Loucy (cell line): Measurements from ENCODE around the gene IQCE.

Source experiments
- H2AFZ ChIP-seq: fragments of 200-600 bp; sonication (generic); 2 replicates; pipeline ENCODE4 v1.6.0; 2016; ENCODE audit warnings: antibody characterized with exemption, mild to moderate bottlenecking, low read length, moderate library complexity
- H3F3A ChIP-seq: fragments of 200-600 bp; 2 replicates; pipeline ENCODE4 v1.6.0; 2016; ENCODE audit warnings: antibody characterized with exemption, low read depth, mild to moderate bottlenecking
- H3K27me3 ChIP-seq: fragments of 200-600 bp; sonication (generic); 2 replicates; pipeline ENCODE4 v1.6.1; 2014; ENCODE audit warnings: low read length, mild to moderate bottlenecking; ENCODE audit not compliant: insufficient read depth, poor library complexity, severe bottlenecking
- H3K36me3 ChIP-seq: fragments of 200-600 bp; sonication (generic); 2 replicates; pipeline ENCODE4 v1.6.1; 2016; ENCODE audit warnings: low read length; ENCODE audit not compliant: insufficient read depth
- H3K4me1 ChIP-seq: fragments of 200-600 bp; sonication (generic); 2 replicates; pipeline ENCODE4 v1.5.1; 2014; ENCODE audit warnings: low read length, mild to moderate bottlenecking; ENCODE audit not compliant: insufficient read depth, poor library complexity, severe bottlenecking
- H3K4me2 ChIP-seq: fragments of 200-600 bp; sonication (generic); 2 replicates; pipeline ENCODE4 v1.6.0; 2014; ENCODE audit warnings: antibody characterized with exemption, low read length, low read depth, mild to moderate bottlenecking; ENCODE audit not compliant: poor library complexity, severe bottlenecking
- H3K4me3 ChIP-seq: fragments of 200-600 bp; sonication (generic); 2 replicates; pipeline ENCODE4 v1.5.1; 2014; ENCODE audit warnings: low read length, mild to moderate bottlenecking, mixed read lengths; ENCODE audit not compliant: poor library complexity, severe bottlenecking
- H3K79me2 ChIP-seq: fragments of 200-600 bp; sonication (generic); 2 replicates; pipeline ENCODE4 v1.6.1; 2014; ENCODE audit warnings: low read length; ENCODE audit not compliant: insufficient read depth
- H3K9ac ChIP-seq: fragments of 200-600 bp; sonication (generic); 2 replicates; pipeline ENCODE4 v1.6.0; 2014; ENCODE audit warnings: mild to moderate bottlenecking, low read depth, low read length, moderate library complexity; ENCODE audit not compliant: poor library complexity, severe bottlenecking
- H3K9me2 ChIP-seq: fragments of 200-600 bp; sonication (generic); replicated peaks from 2 replicates; pipeline ENCODE4 v1.6.1; 2016; ENCODE audit warnings: low read depth, low read length, mixed read lengths
- H3K9me3 ChIP-seq: fragments of 200-600 bp; sonication (generic); 2 replicates; pipeline ENCODE4 v1.6.1; 2014; ENCODE audit warnings: mild to moderate bottlenecking, antibody characterized with exemption, low read length, low read depth; ENCODE audit not compliant: insufficient read depth
- H4K20me1 ChIP-seq: fragments of 200-600 bp; sonication (generic); 2 replicates; pipeline ENCODE4 v1.6.0; 2014; ENCODE audit warnings: antibody characterized with exemption, low read length, mild to moderate bottlenecking; ENCODE audit not compliant: insufficient read depth, poor library complexity, severe bottlenecking
- EZH2phosphoT487 ChIP-seq: fragments of 200-600 bp; IDR thresholded peaks from 2 replicates; pipeline ENCODE4 v1.6.1; 2018; ENCODE audit warnings: antibody characterized with exemption, mild to moderate bottlenecking, moderate library complexity, borderline replicate concordance
- TF ChIP-seq, protein P1 (sequence below): fragments of 200-600 bp; sonication (generic); conservative IDR thresholded peaks from 2 replicates; pipeline ENCODE4 v1.5.1; 2014; ENCODE audit warnings: mild to moderate bottlenecking, antibody characterized with exemption, low read length

The IQCE gene

DNA sequence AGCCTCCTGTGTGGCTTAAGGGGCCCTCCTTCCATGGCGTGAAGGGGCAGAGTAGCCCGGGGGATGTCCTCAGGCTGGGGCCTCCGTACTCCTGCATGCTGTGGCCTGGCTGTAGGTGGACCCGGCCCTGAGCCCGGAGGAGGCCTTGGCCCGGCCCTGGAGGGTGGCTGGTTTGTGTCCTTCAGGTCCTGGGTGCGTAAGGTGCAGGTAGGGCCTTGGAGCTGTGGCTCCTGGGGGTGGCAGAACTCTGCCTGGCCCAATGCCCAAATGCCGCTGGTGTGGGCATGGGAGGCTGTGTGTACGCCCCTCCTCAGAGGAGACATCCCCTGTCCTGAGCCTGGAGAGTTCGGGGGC, 102.3 kb downstream of the IQCE start:
- Histone ChIP-seq H3K9ac (no peak overlapping the region), H4K20me1 (no peaks in the 10 kb centered on the region), H3K4me2 (no peak overlapping the region), H3F3A (no peaks in the 10 kb centered on the region), H3K4me3 (no peak overlapping the region), H3K79me2 (no peaks in the 10 kb centered on the region), H3K9me3 (no peaks in the 10 kb centered on the region), H3K4me1 (no peaks in the 10 kb centered on the region), H3K27me3 (no peaks in the 10 kb centered on the region), H3K36me3 (peaks cover 14% of the 10 kb centered on the region; the same call in 1 of the 2 replicates), H3K9me2 (no peaks in the 10 kb centered on the region), H2AFZ (no peak overlapping the region)
- TF ChIP-seq EZH2phosphoT487, result no peak
- TF ChIP-seq, protein P1, sequence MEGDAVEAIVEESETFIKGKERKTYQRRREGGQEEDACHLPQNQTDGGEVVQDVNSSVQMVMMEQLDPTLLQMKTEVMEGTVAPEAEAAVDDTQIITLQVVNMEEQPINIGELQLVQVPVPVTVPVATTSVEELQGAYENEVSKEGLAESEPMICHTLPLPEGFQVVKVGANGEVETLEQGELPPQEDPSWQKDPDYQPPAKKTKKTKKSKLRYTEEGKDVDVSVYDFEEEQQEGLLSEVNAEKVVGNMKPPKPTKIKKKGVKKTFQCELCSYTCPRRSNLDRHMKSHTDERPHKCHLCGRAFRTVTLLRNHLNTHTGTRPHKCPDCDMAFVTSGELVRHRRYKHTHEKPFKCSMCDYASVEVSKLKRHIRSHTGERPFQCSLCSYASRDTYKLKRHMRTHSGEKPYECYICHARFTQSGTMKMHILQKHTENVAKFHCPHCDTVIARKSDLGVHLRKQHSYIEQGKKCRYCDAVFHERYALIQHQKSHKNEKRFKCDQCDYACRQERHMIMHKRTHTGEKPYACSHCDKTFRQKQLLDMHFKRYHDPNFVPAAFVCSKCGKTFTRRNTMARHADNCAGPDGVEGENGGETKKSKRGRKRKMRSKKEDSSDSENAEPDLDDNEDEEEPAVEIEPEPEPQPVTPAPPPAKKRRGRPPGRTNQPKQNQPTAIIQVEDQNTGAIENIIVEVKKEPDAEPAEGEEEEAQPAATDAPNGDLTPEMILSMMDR, result no peak

DNA sequence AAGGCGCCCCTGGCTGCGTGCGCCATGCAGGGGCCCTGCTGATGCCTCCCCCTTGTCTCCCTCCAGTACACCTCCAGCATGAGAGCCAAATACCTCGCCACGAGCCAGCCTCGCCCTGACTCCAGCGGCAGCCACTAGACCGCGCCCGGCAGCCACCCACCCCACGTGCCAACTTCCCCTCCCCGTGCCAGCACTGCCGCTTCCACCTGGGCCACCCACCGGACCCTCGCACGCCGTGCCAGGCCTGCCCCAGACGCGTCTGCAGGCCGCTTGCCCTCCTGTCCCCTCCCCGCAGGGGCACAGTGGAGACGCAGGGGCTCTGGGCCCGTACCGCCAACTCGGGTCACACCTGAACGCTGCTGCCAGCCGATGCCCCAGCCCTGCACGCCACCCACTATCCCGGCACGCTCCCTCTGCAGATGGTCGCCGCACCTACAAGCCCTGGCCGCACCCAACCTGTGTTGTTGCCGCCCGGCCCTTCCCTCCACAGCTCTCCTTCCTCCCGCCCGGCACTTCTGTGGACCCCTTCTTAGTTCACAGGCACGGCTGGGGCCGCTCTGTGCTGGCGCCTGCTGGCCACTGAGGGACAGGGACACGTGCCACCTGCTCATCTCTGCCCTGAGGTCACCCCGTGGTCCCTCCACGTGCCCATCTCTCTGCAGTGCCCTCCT, 103.0 kb downstream of the IQCE start:
- Histone ChIP-seq H3K9ac (no peak overlapping the region), H2AFZ (no peak overlapping the region), H3K27me3 (no peaks in the 10 kb centered on the region), H3K4me1 (no peaks in the 10 kb centered on the region), H3K4me3 (no peak overlapping the region), H3K79me2 (no peaks in the 10 kb centered on the region), H3K4me2 (no peak overlapping the region), H3K9me2 (no peaks in the 10 kb centered on the region), H3K36me3 (peaks cover 7% of the 10 kb centered on the region; the same call in 1 of the 2 replicates), H3K9me3 (no peaks in the 10 kb centered on the region), H3F3A (no peaks in the 10 kb centered on the region), H4K20me1 (no peaks in the 10 kb centered on the region)
- TF ChIP-seq, protein P1, result no peak
- no peak for TF ChIP-seq EZH2phosphoT487

DNA sequence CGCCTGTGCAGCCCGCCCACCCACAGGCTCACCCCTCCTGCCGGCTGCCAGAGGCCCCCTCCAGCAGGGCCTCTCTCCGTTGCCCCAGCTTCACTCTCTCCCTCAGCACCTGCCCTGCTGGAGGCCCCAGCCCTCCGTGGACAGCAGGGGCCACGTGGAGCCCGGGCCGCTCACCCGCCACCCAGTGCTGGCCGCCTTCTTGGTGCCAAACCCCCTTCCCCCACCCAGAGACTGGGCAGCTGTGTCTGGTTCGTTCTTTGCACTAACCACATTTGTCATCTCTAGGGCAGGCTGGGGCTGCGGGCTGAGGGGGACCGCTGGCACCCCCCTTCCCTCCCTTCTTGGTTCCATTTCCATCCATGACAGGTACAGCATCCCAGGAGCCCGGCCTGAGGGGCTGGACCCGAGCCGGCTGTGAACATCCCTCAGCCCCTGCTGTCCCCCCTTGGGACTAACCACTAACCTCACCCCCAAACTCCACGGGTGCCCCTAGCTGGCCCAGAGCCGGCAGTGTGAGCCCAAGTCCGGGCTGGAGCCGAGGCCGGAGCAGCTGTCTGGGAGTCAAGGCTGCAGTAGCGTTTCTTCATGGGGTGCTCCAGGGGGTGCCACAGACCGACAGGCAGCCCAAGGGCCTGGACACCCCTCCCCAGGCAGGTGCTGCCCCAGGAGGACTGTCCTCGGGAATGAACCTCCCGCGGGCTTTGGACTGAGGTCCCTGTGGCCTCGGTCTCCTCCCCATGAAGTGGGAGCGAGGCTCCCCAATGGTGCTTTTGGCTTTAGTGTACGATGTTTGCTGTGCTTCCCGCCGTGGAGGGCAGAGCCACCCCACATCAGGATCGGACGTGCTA, 103.7 kb downstream of the IQCE start:
- Histone ChIP-seq H3K79me2 (no peaks in the 10 kb centered on the region), H3K9ac (no peak overlapping the region), H4K20me1 (no peaks in the 10 kb centered on the region), H3K4me2 (no peak overlapping the region), H3K36me3 (no peaks in the 10 kb centered on the region; the same call in 1 of the 2 replicates), H3K4me1 (no peaks in the 10 kb centered on the region), H3K9me2 (no peaks in the 10 kb centered on the region), H3K4me3 (no peak overlapping the region), H3K9me3 (no peaks in the 10 kb centered on the region), H3K27me3 (no peaks in the 10 kb centered on the region), H3F3A (no peaks in the 10 kb centered on the region), H2AFZ (no peak overlapping the region)
- TF ChIP-seq EZH2phosphoT487, result no peak
- TF ChIP-seq, protein P1, result no peak
